ENCODE data around the gene DNAH3.

DNA sequence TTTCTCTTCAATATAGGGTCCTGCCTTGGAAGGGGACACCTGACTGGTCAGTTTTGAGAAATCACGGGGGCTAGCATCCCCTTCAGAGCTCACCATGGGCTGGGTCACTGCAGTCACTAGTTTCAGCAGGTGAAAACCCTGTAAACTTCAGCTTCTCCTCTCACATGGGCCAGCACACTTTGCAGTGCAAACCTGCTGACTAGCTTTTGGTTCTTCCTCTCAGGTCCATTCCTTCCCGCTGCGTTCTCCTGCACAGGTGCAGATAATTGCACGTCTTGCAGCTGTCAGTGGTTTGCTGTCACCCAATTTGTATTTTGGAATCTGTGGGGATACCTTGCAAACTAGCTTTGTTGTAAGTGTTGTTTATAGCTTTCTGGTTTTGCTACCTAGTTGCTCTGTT is 154.9 kb downstream of the DNAH3 start:
- TF ChIP-seq CTCF (IDR thresholded peaks at IDR 0.05; ENCODE audit: low read depth, low read length) (no peak), MAX (IDR thresholded peaks at IDR 0.05; ENCODE audit: low read depth, low read length) (no peak), MYC (IDR thresholded peaks at IDR 0.05; ENCODE audit: low read depth, low read length) (no peak)

Measured in NB4 (cell line).